T-helper 1 cell treated with Interleukin-12 subunit alpha and Interleukin-12 subunit beta and Interleukin-4 antibody, amounts not matched to agents 30 μg/mL and 1 μg/mL, for 36 hours (primary cell): ENCODE results near the gene MAPT.
A peak's percentile ranks its signal among the peaks of the same experiment; 100 is the strongest.

ENCODE experiments used
- H3K27ac Mint-ChIP-seq: one replicate; pipeline ENCODE4 v1.8.0; 2021; ENCODE audit warnings: mild to moderate bottlenecking, mixed read lengths
- H3K27me3 Mint-ChIP-seq: one replicate; pipeline ENCODE4 v1.8.0; 2021; ENCODE audit warnings: low read depth, mixed read lengths
- H3K36me3 Mint-ChIP-seq: one replicate; pipeline ENCODE4 v1.8.0; 2021; ENCODE audit warnings: low read depth, mixed read lengths
- H3K4me1 Mint-ChIP-seq: one replicate; pipeline ENCODE4 v1.8.0; 2021; ENCODE audit warnings: low read depth, mixed read lengths
- H3K4me3 Mint-ChIP-seq: one replicate; pipeline ENCODE4 v1.8.0; 2021; ENCODE audit warnings: mild to moderate bottlenecking, moderate library complexity, mixed read lengths
- H3K9me3 Mint-ChIP-seq: one replicate; pipeline ENCODE4 v1.8.0; 2021; ENCODE audit warnings: mixed read lengths

Gene MAPT

DNA sequence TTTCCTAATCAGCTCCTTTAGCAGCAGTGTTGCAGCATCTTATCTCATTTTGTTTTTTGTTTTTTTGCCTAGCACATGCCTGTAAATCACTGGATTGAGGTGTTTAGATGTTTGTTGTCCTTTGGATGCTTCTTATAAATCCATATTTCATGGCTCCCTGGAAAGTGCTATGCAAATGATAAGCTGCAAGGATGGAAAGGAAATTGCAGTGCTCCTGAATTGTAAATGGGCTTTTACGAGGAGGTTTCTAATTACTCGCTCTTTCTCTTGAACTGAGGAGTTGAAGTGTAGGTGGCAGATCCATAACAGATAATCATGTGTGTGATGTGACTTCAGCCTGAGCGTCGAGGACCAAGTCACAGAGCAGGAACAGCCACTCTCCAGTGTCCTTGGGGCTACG, 45.0 kb downstream of the MAPT start:
- Mint-ChIP-seq H3K9me3 (no peaks in the 10 kb centered on the region), H3K27ac (no peak overlapping the region), H3K4me1 (no peaks in the 10 kb centered on the region), H3K4me3 (no peak overlapping the region), H3K36me3 (no peaks in the 10 kb centered on the region), H3K27me3 (peaks cover 38% of the 10 kb centered on the region)

DNA sequence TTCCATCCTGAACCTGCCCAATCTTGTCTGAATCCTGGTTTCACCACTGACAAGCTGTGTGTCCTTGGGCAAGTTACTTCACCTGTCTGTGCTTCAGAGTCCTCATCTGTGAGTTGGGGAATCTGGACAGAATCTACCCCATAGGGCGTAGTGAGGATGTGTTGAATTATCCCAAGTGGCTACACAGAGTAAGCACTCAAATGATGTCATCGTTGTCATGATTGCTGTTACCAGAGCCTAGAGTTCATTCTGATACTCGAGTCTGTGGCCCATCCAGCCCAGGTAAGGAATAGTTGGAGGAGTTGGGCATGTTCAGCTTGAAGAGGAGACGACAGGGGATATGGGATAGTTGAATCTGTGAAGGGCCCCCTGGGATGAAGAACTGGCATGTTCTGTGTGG, 45.9 kb downstream of the MAPT start:
- peaks cover 39% of the 10 kb centered on the region for H3K27me3 Mint-ChIP-seq
- no peaks in the 10 kb centered on the region for H3K9me3 Mint-ChIP-seq
- no peaks in the 10 kb centered on the region for H3K36me3 Mint-ChIP-seq
- H3K4me3 Mint-ChIP-seq, result no peak overlapping the region
- no peak overlapping the region for H3K27ac Mint-ChIP-seq
- no peaks in the 10 kb centered on the region for H3K4me1 Mint-ChIP-seq

DNA sequence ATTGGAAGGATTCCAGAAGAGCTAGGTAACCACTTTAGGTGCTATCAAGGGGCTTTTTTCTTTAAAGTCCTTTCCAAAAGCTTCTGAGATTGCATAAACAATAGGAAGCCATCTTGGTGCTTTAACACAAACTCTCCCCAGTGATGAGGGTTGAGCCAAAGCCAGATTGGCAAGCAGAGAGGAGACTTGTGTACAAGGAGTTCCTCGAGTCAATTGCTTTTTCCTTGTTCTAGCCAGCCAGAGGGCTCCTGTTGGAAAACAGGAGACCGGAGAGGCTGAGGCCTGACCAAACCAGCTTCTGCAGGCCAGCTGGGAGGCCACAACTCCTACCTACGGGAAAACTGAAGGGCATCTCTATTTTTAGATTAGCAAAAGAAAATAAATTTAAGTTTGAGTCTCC, 46.5 kb downstream of the MAPT start:
- Mint-ChIP-seq H3K27ac (no peak overlapping the region), H3K36me3 (no peaks in the 10 kb centered on the region), H3K4me1 (no peaks in the 10 kb centered on the region)

DNA sequence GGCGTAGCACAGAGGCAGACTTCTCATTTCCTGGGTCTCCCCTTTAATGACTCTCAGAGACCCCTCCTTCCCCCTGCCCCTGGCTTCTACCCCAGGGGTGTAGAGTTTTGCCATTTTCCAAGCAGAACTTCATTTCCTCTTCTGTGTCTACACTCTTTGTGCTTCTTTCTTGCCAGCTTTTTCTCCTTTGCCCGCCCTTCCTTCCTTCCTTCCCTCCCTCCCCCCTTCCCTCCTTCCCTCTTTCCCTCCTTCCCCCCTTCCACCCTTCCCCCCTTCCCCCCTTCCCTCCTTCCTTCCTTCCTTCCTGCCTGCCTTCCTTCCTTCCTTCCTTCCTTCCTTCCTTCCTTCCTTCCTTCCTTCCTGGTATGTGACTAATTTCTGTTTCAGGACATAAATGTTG, 47.0 kb downstream of the MAPT start:
- no peaks in the 10 kb centered on the region for H3K4me1 Mint-ChIP-seq
- H3K9me3 Mint-ChIP-seq, result no peaks in the 10 kb centered on the region
- H3K27me3 Mint-ChIP-seq, result peaks cover 37% of the 10 kb centered on the region
- no peak overlapping the region for H3K4me3 Mint-ChIP-seq
- no peak overlapping the region for H3K27ac Mint-ChIP-seq
- H3K36me3 Mint-ChIP-seq, result no peaks in the 10 kb centered on the region

More for the DNA sequence above, 46.5 kb downstream of the MAPT start:
- H3K4me3 Mint-ChIP-seq, result no peak overlapping the region
- peaks cover 38% of the 10 kb centered on the region for H3K27me3 Mint-ChIP-seq
- no peaks in the 10 kb centered on the region for H3K9me3 Mint-ChIP-seq

DNA sequence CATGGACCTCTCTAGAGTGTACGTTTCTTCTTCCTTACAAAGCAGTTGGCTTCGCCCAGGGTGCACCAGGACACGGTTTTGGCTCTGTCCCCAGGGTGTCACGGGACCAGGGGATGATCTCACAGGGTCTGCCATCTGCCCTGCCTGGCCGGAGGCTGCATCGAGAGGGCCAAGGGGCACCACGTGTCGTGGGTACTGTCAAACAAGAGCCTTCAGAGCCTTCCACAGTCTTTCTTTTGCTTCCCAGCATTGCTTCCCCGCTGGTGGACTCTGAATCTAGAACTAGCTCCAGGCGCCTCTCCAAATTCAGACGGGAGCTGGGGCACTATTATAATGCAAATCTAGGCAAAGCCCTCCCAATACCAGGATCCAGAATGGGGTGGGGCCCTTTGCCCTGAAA, 47.9 kb downstream of the MAPT start:
- H3K9me3 Mint-ChIP-seq, result no peaks in the 10 kb centered on the region
- H3K27ac Mint-ChIP-seq, result no peak overlapping the region
- no peak overlapping the region for H3K4me3 Mint-ChIP-seq
- peaks cover 37% of the 10 kb centered on the region for H3K27me3 Mint-ChIP-seq
- H3K4me1 Mint-ChIP-seq, result no peaks in the 10 kb centered on the region
- no peaks in the 10 kb centered on the region for H3K36me3 Mint-ChIP-seq

DNA sequence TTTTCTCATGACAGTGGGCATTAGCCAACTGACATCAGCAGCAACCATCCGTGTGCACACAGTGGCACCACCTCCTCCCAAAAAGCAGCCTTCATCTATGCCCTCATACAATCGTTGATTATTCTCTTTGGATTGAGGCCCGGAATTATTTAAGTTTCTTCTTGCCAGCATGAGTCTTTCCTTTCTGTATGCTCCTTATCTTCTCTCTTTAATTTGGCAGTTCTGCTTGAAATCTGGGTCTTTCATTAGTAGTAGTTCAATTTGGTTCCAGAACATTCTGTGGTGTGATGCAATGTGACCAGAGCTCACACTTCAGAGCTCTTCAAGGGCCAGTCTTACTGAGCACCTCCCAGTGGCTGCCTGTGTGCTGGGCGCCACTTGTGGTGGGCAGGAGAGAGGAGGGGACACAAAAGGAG, 52.5 kb downstream of the MAPT start:
- Mint-ChIP-seq H3K27ac (no peak overlapping the region), H3K27me3 (peaks cover 39% of the 10 kb centered on the region), H3K4me3 (no peak overlapping the region), H3K36me3 (no peaks in the 10 kb centered on the region), H3K9me3 (no peaks in the 10 kb centered on the region), H3K4me1 (peaks cover 4% of the 10 kb centered on the region)

DNA sequence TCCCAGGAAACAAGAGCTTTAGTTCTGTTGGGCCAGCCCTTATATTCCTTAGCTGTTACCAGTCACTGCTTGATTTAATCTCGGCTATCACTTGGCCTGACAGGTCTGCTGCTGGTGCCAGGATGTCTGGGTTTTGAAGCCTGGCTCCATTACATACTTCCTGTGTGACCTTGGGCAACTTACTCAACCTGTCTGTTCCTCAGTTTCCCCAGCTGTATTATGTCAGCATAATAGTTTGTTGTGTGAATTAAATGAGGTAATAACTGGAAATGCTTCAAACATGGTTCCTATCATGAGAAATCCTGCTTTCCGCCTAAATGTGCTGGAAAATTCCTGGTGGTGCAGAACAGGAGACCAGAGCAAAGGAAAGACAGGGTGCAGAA, 54.1 kb downstream of the MAPT start:
- H3K27ac Mint-ChIP-seq, result no peak overlapping the region
- H3K36me3 Mint-ChIP-seq, result no peaks in the 10 kb centered on the region
- H3K27me3 Mint-ChIP-seq, result peaks cover 37% of the 10 kb centered on the region
- no peak overlapping the region for H3K4me3 Mint-ChIP-seq
- no peaks in the 10 kb centered on the region for H3K9me3 Mint-ChIP-seq
- peaks cover 4% of the 10 kb centered on the region for H3K4me1 Mint-ChIP-seq

DNA sequence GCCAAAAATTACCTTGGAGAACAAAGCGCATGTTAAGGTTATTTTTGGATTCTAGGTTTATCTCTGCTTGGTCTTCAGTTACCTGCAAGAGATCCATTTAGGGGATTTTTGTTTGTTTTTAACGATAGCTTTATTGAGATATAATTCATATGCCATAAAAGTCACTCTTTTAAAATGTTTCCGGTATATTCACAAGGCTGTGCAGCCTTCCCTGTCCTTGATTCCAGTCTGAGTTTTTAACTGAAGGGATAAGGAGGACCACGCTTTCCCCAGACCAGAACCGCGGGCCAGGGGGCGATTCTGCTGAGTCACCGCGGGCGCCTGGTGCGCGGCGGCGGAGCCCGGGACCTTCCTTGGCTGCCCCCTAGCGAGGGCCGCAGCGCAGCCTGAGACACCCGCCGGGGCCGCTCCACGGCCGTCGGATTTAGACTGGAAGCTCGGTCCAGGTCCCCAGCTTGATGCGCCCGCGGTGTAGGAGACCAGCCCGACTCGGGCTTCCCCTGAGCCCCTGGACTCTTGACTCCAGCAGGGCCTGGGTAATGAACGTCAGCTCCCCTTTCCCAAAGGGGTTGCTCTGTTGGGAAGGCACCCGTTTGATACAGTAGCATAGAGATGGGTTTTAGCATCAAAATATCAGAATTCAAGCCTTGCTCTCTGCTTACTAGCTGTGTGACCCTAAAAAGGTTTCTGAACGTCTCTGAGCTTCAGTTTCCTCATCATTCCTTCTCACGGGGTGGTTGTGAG, 54.7 kb downstream of the MAPT start:
- H3K9me3 Mint-ChIP-seq, result no peaks in the 10 kb centered on the region
- peaks cover 4% of the 10 kb centered on the region for H3K4me1 Mint-ChIP-seq
- peak overlapping the region; percentile 52 for H3K4me3 Mint-ChIP-seq
- H3K36me3 Mint-ChIP-seq, result no peaks in the 10 kb centered on the region
- H3K27me3 Mint-ChIP-seq, result peaks cover 35% of the 10 kb centered on the region
- no peak overlapping the region for H3K27ac Mint-ChIP-seq

DNA sequence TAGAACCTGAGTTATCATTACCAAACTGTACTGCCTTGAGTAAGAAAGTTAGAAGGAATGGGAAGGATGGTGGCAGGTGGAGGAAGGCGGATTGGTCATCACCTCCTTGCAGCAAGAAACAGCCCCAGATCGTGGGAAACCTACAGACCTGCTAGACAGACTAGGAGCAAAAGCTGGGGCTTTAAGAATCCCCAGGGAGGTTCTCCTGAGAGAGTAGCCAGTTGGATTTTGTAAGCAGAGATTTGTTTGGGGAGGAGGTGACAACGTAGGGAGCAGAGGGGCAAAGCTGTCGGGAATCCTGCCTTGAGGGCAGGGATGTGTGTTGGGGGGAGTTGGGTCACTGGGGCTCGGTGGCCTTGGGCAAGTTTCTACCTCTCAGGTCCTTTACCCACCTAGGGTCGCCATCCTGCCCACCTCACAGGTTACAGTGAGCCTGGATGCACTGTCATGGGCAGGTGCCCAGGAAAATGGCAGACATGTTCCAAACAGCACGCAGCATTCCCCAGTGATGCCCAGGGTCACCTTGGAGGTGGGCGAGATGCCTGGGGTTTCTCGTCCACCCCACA, 55.5 kb downstream of the MAPT start:
- Mint-ChIP-seq H3K4me1 (peaks cover 4% of the 10 kb centered on the region), H3K27ac (no peak overlapping the region), H3K36me3 (no peaks in the 10 kb centered on the region), H3K27me3 (peaks cover 34% of the 10 kb centered on the region), H3K4me3 (no peak overlapping the region), H3K9me3 (no peaks in the 10 kb centered on the region)

DNA sequence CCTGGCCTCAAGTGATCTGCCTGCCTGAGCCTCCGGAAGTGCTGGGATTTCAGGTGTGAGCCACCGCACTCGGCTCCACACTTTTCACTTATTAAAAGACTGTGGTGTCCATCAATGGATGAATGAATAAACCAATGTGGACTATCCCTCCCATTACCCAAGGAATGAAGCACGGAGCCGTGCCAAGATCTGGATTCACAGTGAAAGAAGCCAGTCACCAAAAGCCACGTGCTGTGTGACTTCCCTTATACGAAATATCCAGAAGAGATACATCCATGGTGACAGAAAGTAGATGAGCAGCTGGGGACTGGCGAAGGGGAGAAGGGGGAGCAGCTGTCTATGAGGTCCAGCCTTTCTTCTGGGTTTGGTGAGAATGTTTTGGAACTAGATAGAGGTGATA, 56.5 kb downstream of the MAPT start:
- Mint-ChIP-seq H3K27ac (no peak overlapping the region), H3K36me3 (no peaks in the 10 kb centered on the region), H3K4me3 (no peak overlapping the region), H3K27me3 (peaks cover 30% of the 10 kb centered on the region), H3K4me1 (peaks cover 4% of the 10 kb centered on the region), H3K9me3 (no peaks in the 10 kb centered on the region)

DNA sequence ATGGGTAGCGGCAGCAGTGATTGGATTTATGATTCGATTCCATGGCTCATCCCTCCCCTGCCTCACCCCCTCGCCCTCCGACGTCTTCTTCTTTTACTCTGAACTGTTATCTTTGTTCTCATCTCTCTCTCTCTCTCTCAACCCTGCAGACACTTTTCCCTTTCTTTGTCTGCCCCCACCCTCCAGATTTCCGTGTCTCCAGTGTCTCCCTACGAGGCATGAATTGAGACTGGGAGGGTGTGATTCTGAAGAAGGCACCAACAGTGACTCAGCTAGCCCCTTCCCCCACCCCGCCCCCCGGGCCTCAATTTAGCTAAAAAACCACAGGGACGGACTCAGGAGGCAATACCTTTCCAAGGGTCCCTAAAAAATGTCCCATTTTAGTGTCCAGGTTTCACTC, 57.0 kb downstream of the MAPT start:
- Mint-ChIP-seq H3K27me3 (peaks cover 30% of the 10 kb centered on the region), H3K36me3 (no peaks in the 10 kb centered on the region), H3K4me3 (no peak overlapping the region), H3K9me3 (no peaks in the 10 kb centered on the region), H3K4me1 (peaks cover 4% of the 10 kb centered on the region), H3K27ac (no peak overlapping the region)

DNA sequence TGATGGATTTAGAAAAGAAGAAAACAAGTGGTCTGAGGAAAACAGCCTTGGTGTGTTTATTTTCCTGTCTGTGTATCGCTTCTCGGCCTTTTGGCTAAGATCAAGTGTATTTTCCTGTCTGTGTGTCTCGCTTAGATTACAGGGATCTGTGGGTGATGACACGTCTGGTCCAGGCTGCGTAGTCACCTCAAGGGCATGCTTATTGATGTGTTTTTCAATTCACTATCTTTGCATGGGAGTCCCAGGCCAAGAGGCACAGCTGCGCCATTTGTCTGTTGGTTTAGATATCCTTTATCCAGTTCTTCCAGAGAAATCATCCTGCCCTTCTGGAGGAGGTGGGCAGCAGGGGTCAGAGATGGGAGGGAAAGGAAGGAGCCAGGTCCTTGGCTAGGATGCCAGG, 57.6 kb downstream of the MAPT start:
- Mint-ChIP-seq H3K27ac (no peak overlapping the region), H3K4me1 (peaks cover 4% of the 10 kb centered on the region), H3K9me3 (no peaks in the 10 kb centered on the region), H3K4me3 (no peak overlapping the region), H3K36me3 (no peaks in the 10 kb centered on the region), H3K27me3 (peaks cover 30% of the 10 kb centered on the region)

DNA sequence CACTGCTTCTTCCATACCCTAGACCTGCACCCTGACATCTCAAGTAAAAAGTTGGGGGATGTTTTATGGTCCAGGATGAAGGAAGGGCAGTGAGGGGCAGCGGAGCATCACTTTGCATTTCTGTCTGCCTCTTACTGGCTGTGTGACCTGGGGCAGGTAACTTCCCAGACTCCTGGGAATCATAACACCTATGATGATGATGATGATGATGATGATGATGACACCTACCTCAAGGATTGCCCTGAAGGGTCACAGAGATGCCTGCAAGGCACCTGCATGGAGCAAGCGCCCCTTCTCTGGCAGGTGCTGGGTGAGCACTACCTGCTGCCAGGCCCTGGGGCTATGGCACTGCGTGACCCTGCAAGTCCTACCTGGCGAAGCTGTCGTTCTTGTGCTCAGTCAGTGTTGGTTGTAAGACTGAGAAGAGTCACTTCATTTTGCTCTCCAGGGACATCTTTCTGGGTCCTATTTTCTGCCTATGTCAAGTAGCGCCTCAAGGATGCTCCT, 58.5 kb downstream of the MAPT start:
- peaks cover 4% of the 10 kb centered on the region for H3K4me1 Mint-ChIP-seq
- no peak overlapping the region for H3K27ac Mint-ChIP-seq
- no peak overlapping the region for H3K4me3 Mint-ChIP-seq
- H3K27me3 Mint-ChIP-seq, result peaks cover 30% of the 10 kb centered on the region
- H3K36me3 Mint-ChIP-seq, result no peaks in the 10 kb centered on the region
- no peaks in the 10 kb centered on the region for H3K9me3 Mint-ChIP-seq

DNA sequence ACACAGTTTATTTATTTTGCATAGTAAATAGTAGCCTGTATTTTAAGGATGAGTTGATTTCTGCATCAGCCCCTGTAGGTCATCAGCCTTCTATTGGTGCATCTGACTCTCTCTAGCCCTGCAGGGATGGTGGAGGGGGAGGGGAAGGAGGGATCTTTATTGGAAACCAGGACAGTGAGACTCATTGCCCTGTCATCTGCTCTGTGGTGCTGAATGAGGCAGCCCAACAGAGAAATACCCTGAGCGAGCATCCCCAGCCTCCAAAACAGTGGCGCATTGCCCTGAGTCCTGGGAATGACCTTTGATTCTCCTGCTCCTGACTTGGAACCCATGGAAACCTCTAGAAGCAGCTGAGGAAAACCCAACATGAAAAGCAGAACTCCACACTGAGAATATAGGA, 59.2 kb downstream of the MAPT start:
- no peaks in the 10 kb centered on the region for H3K36me3 Mint-ChIP-seq
- no peaks in the 10 kb centered on the region for H3K9me3 Mint-ChIP-seq
- H3K27ac Mint-ChIP-seq, result no peak overlapping the region
- H3K4me3 Mint-ChIP-seq, result no peak overlapping the region
- H3K27me3 Mint-ChIP-seq, result peaks cover 30% of the 10 kb centered on the region
- H3K4me1 Mint-ChIP-seq, result peaks cover 4% of the 10 kb centered on the region

DNA sequence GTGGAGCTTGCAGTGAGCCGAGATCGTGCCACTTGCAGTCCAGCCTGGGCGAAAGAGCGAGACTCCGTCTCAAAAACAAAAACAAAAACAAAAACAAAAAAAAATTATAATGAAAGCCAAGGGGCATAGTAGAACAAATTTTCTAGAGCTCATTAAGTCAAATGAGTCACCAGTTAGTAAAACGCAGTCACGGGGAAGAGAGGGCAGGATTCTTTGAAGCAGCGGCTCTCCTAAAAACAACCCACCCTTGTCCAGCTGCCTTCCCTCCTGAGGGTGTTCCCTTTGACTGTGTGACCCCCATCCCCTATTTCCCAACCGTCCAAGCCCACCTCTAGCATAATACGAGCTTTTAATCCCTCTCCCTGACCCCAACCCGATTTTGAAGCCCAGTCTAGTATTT, 60.6 kb downstream of the MAPT start:
- no peak overlapping the region for H3K27ac Mint-ChIP-seq
- no peak overlapping the region for H3K4me3 Mint-ChIP-seq
- no peaks in the 10 kb centered on the region for H3K9me3 Mint-ChIP-seq
- H3K36me3 Mint-ChIP-seq, result no peaks in the 10 kb centered on the region
- H3K27me3 Mint-ChIP-seq, result peaks cover 19% of the 10 kb centered on the region
- H3K4me1 Mint-ChIP-seq, result no peaks in the 10 kb centered on the region
